ENCODE results near the gene TEX14.
A peak's percentile ranks its signal among the peaks of the same experiment; 100 is the strongest.
"Not testable (repeated sequence)": the region's sequence is repeated elsewhere in the genome, so short reads cannot be mapped to it uniquely, and the experiment has no call there.

Gene TEX14

DNA sequence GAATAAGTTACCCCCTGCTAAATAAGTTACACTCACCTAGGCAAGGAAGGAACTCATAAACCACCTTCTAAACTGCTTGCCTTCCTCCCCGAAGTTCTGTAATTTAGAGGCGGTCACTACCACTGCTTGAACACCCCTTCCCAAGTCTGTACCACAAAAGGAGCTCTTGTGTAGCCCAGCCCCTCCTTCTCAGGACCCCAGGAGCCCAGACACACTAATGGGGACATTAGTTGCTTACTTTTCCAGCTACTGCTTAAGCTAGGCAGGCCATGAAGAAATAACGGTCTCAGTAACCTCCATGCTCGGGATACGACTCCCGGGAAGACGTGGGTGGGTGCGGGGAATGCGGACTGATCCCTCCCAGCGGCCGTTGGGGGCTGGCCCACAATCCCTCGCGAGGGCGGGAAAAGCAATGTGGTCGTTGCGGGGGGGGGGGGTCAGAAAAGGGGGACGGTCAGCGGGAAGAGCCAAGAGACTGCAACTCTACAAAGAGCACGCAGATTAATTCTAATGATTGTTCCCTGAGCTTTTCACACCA is at the start of gene TEX14:
Gene TEX14 (minus strand): TSS at position 345 of the 538 bp plus-strand sequence. CDS start 40,044 bp downstream, outside the sequence.
- no peak for DNase-seq

- DNase-seq, result no peak
These were observed 49.3 kb upstream of the TEX14 start for GRCh38 chr17:58741121-58741625.

DNA sequence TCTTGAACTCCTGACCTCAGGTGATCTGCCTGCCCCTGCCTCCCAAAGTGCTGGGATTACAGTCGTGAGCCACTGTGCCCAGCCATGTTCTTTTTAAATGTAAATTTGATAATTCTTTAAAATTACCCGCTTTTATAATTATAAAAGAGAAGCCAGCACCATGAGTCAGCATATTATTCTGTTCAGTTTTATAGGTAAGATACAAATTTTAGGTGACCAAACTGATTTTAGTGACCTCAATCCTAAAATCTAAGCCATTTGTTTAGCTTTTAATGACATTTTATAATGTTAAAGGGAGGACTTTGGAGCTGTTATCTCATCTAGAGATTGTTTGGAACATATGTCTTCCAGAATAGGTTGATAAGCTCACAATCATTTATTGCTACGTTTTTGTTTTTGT is 43.0 kb upstream of the TEX14 start:
- DNase-seq, result no peak

DNA sequence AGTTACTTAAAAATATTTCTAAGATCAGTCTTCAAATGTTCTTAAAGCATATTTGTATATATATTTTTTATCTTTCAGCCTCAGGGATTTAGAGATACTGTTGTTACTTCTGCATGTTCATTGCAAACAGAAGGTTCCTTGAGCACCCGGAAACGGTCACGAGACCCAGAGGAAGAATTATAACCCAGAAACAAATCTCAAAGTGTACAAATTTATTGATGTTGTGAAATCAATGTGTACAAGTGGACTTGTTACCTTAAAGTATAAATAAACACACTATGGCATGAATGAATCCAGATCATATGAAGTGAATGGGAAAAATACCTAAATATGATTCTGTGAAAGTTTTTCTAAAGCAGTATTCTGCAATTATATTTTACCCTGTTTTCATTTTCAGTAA is 42.2 kb upstream of the TEX14 start:
- DNase-seq, result no peak

- DNase-seq, result no peak
These were observed 39.1 kb upstream of the TEX14 start for GRCh38 chr17:58730937-58731336.

DNA sequence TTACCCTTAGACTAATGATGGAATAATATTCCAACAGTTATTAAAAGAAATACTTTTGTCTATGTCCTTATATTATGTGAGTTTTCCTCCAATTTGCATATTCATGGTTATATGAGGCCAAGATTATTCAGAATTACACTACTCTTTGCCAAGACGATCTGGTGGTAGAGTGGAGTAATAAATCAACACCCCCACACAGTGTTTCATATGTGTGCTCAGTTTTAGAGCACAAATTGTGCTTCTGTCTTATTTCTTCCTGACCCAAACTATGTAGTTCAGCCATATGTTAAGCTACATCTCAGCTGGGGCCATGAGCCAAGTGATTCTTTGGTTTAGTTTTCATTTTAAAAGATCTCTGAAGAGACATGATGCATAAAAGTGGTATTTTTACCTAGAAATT is 37.0 kb upstream of the TEX14 start:
- DNase-seq, result no peak

- no peak for DNase-seq
These were observed 30.9 kb upstream of the TEX14 start for GRCh38 chr17:58722696-58723095.

DNA sequence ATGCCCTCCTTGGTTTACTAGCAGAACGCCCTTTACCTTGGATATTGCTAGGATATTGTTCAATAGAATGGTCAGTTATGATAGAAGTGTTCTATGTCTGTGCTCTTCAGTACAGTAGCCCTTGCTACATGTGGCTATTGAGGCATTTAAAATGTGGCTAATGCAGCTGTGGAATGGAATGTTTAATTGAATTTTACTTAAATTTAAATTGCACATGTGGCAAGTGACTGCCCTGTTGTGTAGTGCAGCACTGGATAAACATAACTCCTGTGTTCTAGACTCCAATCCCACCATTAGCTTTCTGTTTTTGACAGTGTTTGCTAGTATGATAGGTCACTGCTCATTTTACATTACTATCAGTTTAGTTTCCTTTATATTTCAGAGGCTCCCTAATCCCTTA is 30.4 kb upstream of the TEX14 start:
- DNase-seq, result no peak

GRCh38 chr17:58710948-58711552 is 19.2 kb upstream of the TEX14 start:
- peak; percentile 23 to 24 for DNase-seq

DNA sequence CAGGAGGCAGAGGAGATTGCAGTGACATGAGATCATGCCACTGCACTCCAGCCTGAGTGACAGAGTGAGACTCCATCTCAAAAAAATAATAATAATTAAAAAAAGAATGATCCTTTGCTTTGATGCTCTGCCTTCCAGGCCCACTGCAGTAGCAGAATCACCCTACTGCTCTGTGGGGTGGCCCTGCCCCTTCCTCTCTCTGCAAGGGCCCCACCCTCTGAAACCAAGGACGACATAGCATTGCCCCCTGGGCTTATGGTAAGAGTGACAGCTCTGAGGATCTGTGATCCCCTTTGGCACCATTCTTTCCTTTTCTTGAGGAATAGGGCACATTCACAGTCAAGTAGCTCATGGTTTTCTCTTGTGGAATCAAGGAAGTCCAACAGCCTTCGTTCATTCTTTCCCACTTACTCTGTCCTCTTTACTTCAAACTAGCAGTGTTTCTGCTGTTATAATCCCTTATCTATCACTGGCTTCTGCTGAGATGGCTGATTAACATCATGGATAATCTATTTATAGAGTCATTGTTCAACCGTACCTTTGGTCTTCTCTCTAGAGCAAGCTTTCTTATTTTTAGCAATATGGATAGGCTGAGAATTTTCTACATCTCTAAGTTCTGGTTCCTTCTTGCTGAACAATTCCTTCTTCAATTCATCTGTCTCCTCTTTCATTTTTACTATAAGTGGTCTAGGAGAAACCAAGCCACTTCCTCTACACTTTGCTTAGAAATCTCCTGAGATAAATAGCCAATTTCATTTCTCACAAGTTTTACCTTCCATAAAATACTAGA is 14.7 kb upstream of the TEX14 start:
- DNase-seq, result no peak

DNA sequence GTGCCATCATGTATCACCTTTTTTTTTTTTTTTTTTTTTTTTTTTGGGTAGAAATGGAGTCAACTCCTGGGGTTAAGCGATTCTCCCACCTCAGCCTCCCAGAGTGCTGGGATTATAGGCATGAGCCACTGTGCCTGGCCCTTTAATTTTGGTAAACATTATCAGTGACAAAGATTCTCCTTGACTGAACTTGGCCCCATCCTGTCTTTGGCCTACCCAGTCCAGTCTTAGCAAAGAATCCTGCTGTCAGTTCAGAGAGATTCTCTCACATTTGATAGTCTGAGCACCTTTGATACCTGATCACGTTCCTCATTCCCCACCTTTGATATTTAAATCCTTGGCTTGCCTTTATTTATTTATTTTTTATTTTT is 12.1 kb upstream of the TEX14 start:
- no peak for DNase-seq

- DNase-seq, result no peak
These were observed 11.5 kb upstream of the TEX14 start for GRCh38 chr17:58703137-58703915.

DNA sequence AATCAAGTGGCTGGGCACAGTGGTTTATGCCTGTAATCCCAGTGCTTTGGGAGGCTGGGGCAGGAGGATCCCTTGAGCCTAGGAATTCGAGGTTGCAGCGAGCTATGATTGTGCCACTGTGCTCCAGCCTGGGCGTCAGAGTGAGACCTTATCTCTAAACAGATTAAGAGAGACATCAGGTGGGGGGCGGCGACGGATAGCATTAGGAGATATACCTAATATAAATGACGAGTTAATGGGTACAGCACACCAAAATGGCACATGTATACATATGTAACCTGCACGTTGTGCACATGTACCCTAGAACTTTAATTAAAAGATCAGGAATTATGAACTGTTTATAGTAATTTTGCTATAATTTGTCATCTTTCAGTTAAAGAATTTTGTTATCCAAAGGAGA is 10.9 kb upstream of the TEX14 start:
- no peak for DNase-seq

DNA sequence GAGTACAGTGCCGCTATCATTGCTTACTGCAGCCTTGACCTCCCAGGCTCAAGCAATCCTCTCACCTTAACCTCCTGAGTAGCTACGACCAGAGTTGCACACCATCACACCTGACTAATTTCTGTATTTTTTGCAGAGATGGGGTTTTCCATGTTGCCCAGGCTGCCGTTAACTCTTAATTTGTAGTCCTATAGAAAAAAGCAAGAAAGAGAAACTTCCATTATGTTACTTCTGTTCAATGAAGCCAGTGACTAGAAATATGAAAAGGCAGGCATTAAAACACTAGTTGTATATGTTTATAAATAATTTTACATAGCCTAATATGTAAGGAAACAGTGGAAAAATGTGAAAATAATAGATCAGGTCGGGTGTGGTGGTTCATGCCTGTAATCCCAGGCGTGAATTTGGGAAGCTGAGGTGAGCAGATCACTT is 10.2 kb upstream of the TEX14 start:
- DNase-seq, result no peak

DNA sequence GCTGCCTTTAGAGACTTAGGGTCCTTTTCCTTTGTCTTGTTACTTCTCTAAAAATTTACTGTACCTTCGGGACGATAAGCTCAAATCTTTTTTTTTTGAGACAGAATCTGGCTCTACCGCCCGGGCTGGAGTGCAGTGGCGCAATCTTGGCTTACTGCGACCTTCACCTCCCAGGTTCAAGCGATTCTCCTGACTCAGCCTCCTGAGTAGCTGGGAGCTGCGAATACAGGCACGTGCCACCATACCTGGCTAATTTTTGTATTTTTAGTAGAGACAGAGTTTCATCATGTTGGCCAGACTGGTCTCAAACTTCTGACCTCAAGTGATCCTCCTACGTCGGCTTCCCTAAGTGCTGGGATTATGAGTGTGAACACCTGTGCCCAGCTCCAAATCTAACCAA is 7.9 kb upstream of the TEX14 start:
- DNase-seq, result no peak

- no peak for DNase-seq
These were observed 3.0 kb upstream of the TEX14 start for GRCh38 chr17:58694826-58695225.

- no peak for DNase-seq
These were observed 2.5 kb upstream of the TEX14 start for GRCh38 chr17:58694302-58694701.

DNA sequence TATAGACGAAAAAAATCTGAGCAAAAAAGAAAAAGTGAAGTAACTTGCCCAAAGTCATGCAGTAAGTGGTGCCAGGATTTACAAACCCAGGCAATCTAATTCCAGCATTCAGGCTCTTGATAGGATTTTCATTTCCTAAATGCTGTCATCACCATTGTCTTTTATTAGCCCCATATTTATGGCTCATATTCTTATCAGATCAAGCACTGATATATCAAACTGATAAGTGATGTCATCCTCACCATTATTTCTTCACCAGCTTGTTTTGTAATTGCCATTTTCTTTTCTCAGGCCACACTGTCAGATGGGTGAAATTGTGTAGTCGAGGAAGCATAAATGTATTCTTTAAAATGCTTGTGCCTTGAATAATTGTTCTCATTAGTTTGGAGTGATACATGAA is 1.9 kb upstream of the TEX14 start:
- no peak for DNase-seq

DNA sequence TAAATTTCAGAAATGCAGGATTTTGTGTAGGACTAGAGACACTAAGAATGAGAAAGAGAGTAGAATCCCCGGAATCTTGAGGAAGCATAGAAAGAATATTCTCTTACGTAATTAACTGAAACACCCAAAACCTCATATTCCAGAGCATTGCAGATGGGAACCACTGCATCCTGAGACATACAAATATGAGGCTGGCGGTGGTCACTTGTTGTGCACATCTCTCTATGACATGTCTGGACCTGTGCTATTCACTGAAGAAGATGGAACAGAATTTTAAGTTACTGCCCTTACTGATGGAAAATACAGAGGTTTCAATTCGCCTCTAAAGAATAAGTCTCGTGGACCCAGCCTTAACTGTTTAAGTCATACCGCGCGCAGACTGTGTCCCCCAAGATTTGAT is 1.4 kb upstream of the TEX14 start:
- no peak for DNase-seq

DNA sequence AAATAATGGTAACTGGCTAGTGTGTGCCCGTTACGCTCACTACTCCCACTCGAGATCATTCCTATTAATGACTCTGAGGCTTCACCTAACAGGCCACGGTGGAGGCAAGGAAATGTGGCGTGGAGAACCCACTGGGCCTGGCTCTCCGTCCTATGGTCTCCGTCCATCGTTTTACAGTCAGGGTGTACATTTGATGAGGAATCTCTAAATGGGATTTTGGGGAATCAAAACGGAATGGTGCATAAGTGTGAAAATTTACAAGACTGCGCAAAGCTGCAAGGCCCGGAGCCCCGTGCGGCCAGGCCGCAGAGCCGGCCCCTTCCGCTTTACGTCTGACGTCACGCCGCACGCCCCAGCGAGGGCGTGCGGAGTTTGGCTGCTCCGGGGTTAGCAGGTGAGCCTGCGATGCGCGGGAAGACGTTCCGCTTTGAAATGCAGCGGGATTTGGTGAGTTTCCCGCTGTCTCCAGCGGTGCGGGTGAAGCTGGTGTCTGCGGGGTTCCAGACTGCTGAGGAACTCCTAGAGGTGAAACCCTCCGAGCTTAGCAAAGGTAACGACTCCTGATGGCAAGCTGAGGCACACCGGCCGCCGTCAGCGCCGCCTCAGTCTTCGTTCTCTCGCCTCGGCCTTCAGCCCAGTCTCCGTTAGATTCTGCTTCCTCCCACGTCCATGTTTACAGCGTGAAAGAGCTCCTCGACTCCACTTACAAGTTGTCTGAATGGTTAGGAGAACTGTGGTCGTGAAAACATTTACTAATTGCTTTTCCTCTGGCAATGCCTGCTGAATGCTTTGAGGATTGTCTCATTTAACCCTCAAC is 602 bp upstream of the TEX14 start, which contains the start of gene RAD51C:
Gene RAD51C (plus strand): TSS at position 364 of the 817 bp plus-strand sequence. CDS start 42 bp downstream, at position 406.
- DNase-seq, result peak; percentile 88 to 91

DNA sequence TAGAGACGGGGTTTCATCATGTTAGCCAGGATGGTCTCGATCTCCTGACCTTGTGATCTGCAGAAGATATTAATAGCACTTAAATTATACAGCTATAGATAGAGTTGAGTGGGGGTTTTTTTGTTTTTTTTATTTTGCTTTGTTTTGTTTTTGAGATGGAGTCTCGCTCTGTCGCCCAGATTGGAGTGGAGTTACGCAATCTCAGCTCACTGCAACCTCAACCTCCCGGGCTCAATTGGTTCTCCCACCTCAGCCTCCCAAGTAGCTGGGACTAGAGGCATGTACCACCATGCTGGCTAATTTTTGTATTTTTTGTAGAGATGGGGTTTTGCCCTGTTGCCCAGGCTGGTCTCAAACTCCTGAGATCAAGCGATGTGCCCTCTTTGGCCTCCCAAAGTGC is 1.8 kb downstream of the TEX14 start:
- DNase-seq, result not testable (repeated sequence)

GRCh38 chr17:58688521-58688920 is 3.3 kb downstream of the TEX14 start:
- no peak for DNase-seq
